ENCODE results near the gene PNMA1. TPM values are rescaled to one million over a fixed set of nuclear protein-coding genes. Genes with fewer than 3 reads are reported as not detected.

Gene PNMA1
- total RNA-seq, 2 experiments from 2014 or later, result 43.2 to 44.7 TPM

DNA sequence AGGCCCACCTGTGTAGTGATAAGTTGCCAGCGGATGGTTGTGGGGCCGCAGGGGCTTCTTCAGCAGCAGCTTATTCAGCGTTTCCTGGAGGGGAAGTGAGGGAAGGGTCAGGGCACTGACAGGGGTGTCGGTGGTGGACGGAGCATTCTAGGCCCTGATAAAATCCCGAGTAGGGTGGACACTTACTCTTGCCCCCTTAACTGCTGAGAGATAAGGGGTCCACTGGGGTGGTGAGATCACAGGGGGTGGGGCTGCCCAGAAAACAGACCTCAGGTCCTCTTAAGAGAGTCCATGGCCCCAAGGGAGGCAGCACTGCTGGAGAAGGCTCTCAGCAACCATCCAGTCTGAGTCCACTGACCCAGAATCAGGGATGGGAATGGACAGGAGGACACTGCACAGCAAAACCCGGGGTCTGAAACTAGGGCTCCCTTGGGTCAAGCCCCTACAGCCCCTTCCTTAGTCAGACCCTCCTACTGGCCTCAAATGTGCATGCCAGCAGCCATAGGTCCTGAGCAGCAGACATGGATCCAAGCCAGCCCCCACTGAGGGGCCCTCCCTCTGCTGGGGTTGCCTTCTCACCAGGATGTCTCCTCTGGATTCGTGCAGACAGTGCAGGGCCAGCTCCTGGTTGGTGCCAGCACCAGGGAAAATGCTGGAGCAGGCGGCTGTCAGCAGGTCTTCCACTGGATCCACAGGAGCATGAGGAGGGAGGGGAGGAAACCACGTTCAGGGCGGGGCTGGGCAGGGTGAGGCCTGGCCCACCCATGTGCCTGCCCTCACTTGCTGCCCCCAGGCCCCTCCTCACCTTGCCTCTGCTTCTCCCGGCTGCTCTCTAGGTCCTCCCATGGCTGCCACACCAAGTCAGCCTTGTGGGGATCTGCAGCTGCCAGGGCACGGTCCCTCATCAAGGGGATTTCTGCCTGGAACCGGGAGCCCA lies 12.1 kb upstream of the PNMA1 start:
- ChIA-PET CTCF (interaction anchor here (1.3 to 4.8 kb wide), 2 partner anchors 27 to 100 kb away, joined by 4 to 28 read pairs; no protein-coding TSS in a partner anchor), POLR2A (interaction anchor here (1.2 kb wide), 1 partner anchor 13 kb away, joined by 3 read pairs; no protein-coding TSS in a partner anchor)

DNA sequence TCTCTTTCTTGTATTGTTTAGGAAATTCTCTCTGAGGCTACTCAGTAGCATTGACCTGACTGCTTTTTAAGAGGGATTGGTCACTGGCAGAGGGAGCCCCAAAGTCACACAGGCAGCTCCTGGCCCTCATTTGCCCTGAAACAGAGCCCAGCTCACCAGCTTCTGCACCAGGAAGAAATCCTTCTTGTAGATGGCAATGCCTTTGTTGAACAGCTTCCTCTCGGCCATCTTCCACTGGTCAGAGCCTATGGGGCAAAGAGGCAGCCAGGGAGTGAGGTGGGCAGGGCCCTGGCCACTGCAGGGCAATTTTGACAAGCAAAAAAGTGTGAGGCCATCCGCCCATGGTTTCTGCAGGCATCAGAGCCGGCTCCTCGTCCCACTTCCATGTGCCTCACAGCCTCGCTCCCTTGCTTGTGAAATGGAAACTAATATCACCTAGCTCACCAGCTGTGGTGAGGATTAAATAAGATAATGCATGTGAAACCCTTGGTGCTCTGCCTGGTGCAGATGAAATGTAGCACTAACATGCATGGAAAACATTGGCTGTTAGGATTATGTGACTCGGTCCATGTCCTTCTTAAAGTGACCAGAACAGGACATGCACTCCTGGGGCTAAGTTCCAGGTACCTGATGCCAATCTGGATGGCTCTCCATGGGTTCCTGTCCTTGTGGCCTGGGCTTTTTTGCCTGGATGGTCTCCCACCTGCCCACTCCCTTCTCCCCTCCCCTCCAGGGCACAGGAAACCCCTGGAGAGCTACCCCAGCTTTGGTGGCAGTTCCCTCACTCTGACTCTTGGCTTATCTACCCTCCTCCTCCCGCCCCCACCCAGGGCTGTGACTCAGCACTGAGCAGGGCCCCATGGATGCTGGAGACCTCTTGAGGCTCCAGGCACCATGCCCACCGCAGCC lies 11.2 kb upstream of the PNMA1 start:
- POLR2A ChIA-PET, result interaction anchor here (1.2 kb wide), 1 partner anchor 12 kb away, joined by 3 read pairs; no protein-coding TSS in a partner anchor

DNA sequence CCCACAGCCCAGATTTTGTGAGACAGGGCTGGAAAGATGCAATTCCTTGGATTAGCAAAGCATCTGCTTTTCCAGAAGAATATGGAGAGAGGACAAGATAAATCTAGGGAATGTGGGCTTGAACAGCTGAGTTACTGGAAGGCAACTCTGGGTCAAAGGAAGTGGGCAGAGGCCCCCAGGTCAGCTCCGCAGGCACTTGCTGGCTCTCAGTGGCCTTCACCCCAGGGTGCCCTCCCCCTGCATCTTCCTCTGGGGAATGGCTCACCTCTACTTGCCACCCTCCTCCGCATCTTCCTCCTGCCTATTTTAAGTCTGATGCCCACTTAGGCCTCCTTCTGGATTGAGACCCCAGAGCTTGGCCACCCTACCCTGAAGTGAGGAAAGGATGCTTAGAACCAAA lies 10.5 kb upstream of the PNMA1 start:
- POLR2A ChIA-PET, result interaction anchor here (0.5 to 0.6 kb wide), 2 partner anchors 13 to 104 kb away, joined by 3 to 11 read pairs; no protein-coding TSS in a partner anchor
- CTCF ChIA-PET, result interaction anchor here (1.3 to 1.4 kb wide), 3 partner anchors 16 to 101 kb away, joined by 4 to 6 read pairs (median 4); no protein-coding TSS in a partner anchor

More for the DNA sequence above, 11.2 kb upstream of the PNMA1 start:
- CTCF ChIA-PET, result interaction anchor here (1.3 kb wide), 1 partner anchor 100 kb away, joined by 4 read pairs; no protein-coding TSS in a partner anchor

DNA sequence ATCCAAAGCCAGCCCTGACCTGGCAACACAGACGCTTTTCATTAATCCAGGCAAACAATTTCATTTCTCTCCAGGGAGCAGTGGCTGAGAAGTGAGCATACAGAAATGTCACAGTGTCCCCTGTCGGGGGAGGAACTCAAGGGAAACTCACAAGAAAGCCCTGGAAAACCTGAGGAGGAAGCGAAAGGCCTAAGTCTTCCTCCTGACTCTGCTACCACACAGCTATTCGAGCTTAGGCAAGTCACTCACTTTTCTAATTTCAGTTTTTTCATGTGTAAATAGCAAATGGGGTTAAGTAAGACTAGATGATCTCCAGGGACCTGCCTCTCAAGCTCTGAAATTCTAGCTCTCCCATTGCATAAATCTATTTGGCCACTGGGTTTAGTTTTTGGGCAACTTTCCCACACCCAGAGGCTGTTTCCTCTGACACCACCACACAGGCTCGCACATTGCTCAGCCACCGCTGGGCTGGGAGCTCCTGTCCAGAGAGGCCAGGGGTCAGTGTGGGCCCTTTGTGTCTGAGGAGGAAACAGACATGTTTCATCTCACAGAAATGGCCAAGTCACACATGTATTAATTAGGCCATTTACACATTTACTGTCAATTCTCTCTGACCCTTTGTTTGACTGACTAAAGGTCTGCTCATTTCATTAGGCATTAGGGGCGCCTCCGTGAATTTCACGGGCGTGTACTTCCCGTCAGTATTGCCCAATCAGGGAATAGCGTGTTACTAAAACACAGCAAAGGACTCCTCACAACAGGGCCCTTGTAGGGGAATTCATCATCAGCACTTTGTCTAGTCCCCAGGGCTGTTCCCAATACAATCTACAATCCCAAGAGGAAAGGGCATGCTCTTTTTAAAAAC lies 9.8 kb upstream of the PNMA1 start:
- ChIA-PET CTCF (interaction anchor here (0.7 to 1.8 kb wide), 5 partner anchors 11 to 102 kb away, joined by 3 to 6 read pairs (median 4); no protein-coding TSS in a partner anchor), POLR2A (interaction anchor here (0.5 to 1.1 kb wide), 5 partner anchors 13 to 106 kb away, joined by 3 to 11 read pairs (median 3); no protein-coding TSS in a partner anchor)

DNA sequence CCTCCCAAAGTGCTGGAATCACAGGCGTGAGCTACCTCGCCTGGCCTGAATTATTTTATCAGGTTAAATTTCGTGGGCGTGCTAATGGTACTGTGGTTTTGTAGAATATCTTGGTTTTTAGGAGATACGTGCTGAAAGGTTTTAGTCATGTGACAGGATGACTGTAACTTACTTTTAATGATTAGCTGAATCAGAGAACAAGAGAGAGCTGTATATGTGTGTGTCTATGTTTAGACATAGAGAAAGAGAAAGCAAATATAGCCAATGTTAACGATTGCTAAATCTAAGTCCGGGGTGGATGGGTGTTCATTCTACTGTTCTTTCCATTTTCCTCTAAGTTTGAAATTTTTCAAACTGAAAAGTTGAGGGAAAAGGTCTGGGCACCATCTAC lies 9.2 kb upstream of the PNMA1 start:
- POLR2A ChIA-PET, result interaction anchor here (0.6 to 1.1 kb wide), 3 partner anchors 19 to 107 kb away, joined by 3 read pairs; no protein-coding TSS in a partner anchor
- CTCF ChIA-PET, result interaction anchor here (0.7 to 1.8 kb wide), 5 partner anchors 10 to 102 kb away, joined by 3 to 6 read pairs (median 4); no protein-coding TSS in a partner anchor

DNA sequence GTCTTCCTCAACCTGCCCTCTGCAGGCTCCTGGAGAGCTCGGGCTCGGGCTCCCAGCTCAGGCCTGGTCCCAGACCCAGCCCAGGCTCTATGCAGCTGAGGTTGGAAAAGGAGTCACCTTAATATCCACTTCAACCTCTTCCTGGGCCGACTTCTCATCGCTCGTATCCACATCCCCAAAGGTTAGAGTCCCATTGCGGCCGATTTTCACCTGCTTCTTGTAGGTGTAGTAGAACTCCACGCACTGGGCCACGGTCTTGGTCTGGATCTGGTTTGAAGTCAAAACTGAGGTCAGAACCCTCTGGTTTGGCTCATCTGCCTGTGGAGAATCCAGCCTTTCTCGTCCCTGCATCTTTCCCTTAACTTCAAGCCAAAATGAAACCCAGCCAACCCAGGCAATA lies 8.4 kb upstream of the PNMA1 start:
- POLR2A ChIA-PET, result interaction anchor here (0.5 to 1.1 kb wide), 2 partner anchors 20 to 277 kb away, joined by 3 to 7 read pairs; no protein-coding TSS in a partner anchor
- CTCF ChIA-PET, result interaction anchor here (0.6 to 1.8 kb wide), 2 partner anchors 103 to 194 kb away, joined by 3 to 4 read pairs; no protein-coding TSS in a partner anchor

DNA sequence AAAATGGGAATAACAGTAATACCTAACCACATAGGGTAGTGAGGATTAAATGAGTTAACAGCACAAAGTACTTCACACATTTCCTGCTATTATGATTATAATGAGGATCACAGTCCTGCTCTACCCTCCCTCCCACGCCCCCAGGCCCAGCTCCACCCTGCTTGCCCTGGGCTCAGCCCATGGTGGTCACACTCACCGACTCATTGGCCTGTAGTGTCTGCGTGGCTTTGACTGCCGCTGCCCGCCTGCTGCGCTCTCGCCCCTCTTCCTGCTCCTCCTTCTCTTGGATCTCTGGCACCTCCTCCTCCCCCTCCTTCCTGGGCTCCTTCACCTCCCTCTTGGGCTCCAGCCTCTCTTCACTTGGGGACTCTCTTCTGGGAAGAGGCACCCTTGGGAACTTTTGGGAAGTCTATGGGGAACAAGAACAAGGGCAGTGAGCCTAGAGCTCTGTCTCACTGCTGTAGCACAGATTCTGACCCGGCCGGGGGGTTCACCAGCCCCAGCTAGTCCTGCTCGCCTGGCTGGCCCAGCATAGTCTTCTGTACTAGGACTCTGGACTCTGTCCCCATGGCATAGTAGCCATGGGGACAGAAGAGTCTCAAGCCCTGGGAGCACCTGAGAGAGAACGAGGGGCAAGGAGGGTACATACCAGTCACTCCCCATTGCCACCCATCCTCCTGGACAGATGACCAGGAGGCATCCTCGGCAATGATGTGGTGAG lies 7.1 kb upstream of the PNMA1 start:
- CTCF ChIA-PET, result interaction anchor here (1.2 to 1.3 kb wide), 2 partner anchors 20 to 130 kb away, joined by 3 to 7 read pairs; partner anchors contain the start of gene PTGR2
- POLR2A ChIA-PET, result no interaction called here

DNA sequence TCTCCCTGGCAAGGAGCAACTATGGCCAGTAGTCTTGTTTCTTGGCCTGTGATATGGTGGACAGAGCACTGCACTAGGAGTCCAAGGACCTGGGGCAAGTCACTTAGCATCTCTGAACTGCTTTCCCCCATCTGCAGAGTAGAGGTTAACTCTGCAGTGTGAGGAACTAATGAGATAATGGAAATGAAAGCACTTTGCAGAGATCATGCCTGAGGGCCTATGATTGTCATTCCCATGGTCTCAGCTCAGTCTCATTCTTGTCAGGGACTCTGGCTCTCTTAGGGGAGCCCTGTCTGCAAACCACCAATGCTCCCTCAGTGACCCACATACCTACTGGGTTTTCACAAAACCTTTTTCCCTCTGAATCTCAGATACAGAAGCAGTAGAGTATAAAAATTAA lies 6.5 kb upstream of the PNMA1 start:
- CTCF ChIA-PET, result interaction anchor here (0.8 to 1.3 kb wide), 3 partner anchors 21 to 131 kb away, joined by 3 to 7 read pairs (median 3); partner anchors contain the start of gene PTGR2
- POLR2A ChIA-PET, result no interaction called here

DNA sequence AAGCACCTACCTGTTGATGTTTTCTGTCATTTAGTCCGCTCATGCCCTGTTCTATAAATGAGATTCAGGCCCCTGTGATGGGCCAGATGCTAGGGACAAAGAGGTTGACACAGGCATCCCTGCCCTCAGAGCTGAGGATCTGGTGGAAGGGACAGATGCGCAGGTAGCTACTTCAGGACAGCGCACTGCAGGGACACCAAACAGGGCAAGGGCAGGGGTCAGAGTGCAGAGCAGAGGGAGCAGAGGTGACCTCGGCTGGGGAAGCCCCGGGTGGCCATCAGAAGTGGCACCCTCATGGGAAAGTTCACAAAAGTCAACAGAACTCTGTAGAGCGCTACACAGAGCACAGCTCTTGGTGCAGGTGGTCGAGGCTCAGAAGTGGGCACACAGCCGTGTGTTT lies 5.6 kb upstream of the PNMA1 start:
- POLR2A ChIA-PET, result interaction anchor here (0.6 kb wide), 1 partner anchor 112 kb away, joined by 3 read pairs; no protein-coding TSS in a partner anchor
- CTCF ChIA-PET, result interaction anchor here (0.8 to 1.3 kb wide), 3 partner anchors 21 to 132 kb away, joined by 3 to 7 read pairs (median 3); partner anchors contain the start of gene PTGR2

DNA sequence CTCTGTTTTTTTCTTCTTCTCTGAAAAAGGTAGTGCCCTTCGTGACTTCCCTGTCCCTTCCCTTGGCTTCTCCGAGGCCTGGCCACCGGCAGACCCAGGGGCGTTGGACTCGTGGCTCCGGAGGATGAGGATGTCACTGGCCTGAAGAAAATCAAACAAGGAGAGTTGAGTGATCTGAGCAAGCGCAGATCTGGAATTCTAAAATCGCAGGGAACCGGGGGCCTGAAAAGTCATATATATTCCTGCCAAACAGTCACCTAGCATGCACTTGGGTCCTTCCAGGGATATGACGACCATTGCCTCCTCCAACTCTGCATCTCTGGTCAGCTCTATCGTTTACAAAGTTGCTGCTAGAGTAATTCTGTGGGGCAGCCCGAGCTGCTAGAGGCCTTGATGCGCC lies 5.2 kb upstream of the PNMA1 start:
- CTCF ChIA-PET, result no interaction called here
- POLR2A ChIA-PET, result interaction anchor here (0.6 kb wide), 1 partner anchor 112 kb away, joined by 3 read pairs; no protein-coding TSS in a partner anchor

DNA sequence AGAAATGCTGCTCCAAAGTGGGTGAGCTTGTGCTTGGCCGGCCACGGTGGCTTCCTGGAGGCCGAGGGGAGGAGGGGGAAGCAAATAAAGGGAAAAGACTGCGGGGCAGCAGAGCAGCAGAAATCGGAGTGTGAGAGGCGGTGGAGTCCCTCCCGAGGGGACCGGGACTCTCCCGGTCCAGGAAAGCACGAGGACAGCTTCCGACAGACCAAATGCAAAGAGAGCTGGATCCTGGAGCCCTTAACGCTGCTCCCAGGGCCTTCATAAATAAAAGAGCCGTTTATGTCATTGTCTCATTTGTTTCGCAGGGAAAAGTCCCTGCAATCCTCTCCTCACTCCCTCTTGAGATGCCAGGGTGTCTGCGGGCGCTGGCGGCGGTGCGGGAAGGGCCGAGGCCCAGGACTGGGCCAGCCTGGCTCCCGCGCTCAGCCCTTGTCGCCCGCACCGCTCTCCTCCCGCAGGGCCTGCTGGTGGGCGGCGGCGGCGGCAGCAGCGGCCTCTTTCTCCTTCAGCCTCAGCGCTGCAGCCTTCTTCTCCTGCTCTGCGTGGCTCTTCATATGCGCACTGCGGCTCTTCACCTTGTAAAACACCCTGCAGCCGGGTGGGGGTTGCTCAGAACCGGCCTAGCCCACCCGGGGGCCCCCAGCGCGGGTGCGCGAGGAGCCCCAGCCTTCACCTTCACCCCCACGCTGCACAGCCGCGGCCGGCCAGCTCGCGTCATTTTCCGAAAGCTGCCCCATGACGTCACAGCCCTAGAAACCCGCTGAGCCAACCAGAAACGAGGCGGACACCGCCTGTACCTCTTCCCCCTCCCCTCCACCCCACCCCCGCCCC lies 4.5 kb upstream of the PNMA1 start:
- CTCF ChIA-PET, result no interaction called here
- POLR2A ChIA-PET, result no interaction called here

DNA sequence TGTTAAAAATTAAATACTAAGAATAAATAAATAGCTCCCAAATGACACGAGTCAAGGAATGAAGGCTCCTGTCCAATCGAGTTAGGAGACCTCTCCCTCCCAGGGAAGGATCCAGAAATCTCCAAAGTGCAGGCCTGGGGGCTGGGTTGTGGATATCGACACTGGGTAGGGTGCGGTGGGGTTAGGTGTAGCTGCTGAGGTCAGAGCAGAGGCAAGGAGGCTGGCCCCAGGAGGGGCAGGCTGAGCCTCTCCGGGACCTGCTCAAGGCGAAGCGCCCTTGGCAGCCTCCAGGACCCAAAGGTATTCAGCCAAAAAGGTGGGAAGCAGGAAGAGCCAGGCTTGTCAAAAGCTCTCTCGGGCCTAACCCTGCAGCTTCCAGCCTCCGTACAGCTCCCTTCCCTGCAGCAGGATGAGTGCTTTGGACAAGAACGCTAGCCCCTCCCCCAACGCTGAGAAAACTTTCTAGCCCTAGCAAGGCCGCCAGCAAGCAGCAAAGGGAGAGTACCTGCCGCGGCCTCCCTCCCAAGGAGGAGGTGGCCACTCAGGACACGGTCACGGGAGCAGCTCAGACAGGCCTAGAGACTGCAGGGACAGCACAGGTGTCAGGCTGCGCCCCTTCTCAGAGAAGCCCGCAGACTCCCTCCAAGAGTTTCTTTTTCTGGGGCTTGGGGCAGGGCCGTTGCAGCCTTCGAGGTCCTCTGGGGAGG lies 3.7 kb upstream of the PNMA1 start:
- ChIA-PET CTCF (interaction anchor here (1.0 to 1.7 kb wide), 2 partner anchors 10 to 11 kb away, joined by 3 to 6 read pairs; no protein-coding TSS in a partner anchor), POLR2A (no interaction called here)

DNA sequence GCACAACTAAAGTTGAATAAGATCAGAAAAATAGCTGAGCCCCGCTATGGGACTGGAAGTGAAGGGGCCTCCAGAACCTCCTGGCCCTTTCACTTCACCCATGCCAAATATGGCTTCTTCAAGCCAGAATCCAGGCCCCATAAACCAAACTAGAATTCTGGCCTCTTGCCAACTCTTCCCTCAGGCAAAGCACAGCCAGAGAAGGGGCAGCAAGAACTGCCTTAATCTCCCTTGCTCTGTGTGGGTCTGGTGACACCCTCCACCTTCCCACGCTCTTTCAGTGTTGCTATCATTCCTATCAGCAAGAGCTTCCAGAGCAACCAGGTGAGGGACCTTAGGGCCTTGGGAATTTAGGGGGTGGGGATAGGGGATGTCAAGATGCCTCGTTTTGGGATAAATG lies 3.1 kb upstream of the PNMA1 start:
- POLR2A ChIA-PET, result no interaction called here
- CTCF ChIA-PET, result interaction anchor here (0.7 to 1.7 kb wide), 4 partner anchors 11 to 97 kb away, joined by 3 to 6 read pairs (median 3); no protein-coding TSS in a partner anchor

DNA sequence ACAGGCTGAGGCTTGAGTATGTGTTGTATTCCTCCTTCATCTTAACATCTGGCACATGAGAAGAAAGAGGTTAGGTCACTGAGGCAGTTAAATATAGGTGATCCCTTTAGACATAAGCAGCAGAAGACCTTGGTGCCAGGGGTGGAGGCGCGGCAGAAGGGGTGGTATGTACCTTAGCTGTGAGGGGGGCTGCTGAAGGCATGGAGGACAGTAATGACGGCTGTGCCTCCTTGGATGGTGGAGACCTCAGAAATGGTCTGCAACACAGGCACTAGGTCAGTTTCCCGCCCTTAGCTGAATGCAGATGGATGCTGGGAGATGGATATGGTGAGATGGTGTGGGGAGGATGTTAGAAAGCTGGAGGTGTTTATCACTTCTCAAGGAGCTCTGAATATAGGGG lies 1.5 kb upstream of the PNMA1 start:
- ChIA-PET CTCF (interaction anchor here (0.8 kb wide), 1 partner anchor 37 kb away, joined by 3 read pairs; no protein-coding TSS in a partner anchor), POLR2A (interaction anchor here (1.1 kb wide), 1 partner anchor 65 kb away, joined by 3 read pairs; no protein-coding TSS in a partner anchor)

DNA sequence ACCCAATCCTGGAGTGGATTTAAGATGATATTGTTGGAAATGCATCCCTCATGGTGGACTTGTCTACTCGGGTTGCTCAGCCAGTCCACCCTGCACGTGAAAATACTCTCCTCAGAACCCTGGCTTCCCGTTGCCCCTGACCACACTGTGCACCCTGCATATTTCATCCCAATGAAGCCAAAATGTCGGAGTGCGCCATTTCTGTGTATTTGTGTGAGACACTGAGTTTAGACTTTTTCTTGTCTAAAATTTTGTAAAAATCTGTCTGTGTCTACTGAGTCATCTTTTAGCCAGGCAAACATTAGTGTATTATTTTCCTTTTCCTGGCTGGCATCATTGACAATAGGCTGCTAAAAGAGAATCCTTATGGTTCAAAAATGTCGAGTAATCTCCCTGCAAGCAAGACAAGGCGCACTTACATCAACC lies 485 bp upstream of the PNMA1 start:
- ChIA-PET CTCF (interaction anchor here (2.2 kb wide), 1 partner anchor 21 kb away, joined by 6 read pairs; no protein-coding TSS in a partner anchor), POLR2A (interaction anchor here (0.6 kb wide), 1 partner anchor 13 kb away, joined by 4 read pairs; no protein-coding TSS in a partner anchor)

All from activated CD8-positive, alpha-beta memory T cell treated with anti-CD3 and anti-CD28 coated beads for 36 hours (primary cell).